Measurements from ENCODE around the gene SH3RF3. TPM values are rescaled to one million over a fixed set of nuclear protein-coding genes. Genes with fewer than 3 reads are reported as not detected.

SH3RF3 gene
- total RNA-seq, 4 donors from 2014 or later: 5.3 to 10.0 (median 8.0) TPM

DNA sequence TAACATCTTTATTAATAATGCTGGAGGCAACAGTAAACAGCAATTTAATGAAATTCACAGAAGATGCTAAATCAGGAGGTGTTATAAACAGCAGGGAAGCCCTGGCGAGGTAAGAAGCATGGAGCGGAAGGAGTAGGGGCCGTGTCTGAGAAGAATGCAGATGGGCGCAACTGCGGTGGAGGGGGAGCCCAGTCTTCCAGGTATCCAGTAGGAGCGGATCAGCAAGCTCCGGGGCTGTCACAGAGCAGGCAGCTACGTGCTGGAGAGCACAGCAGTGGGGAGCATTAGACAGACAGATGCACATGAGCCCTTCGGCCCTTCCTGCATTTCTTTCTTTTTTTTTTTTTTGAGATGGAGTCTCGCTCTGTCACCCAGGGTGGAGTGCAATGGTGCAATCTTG, 82.3 kb downstream of the SH3RF3 start:
- TF ChIP-seq, protein P1, sequence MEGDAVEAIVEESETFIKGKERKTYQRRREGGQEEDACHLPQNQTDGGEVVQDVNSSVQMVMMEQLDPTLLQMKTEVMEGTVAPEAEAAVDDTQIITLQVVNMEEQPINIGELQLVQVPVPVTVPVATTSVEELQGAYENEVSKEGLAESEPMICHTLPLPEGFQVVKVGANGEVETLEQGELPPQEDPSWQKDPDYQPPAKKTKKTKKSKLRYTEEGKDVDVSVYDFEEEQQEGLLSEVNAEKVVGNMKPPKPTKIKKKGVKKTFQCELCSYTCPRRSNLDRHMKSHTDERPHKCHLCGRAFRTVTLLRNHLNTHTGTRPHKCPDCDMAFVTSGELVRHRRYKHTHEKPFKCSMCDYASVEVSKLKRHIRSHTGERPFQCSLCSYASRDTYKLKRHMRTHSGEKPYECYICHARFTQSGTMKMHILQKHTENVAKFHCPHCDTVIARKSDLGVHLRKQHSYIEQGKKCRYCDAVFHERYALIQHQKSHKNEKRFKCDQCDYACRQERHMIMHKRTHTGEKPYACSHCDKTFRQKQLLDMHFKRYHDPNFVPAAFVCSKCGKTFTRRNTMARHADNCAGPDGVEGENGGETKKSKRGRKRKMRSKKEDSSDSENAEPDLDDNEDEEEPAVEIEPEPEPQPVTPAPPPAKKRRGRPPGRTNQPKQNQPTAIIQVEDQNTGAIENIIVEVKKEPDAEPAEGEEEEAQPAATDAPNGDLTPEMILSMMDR (IDR thresholded peaks at IDR 0.05; ENCODE audit: low read depth): no peak

DNA sequence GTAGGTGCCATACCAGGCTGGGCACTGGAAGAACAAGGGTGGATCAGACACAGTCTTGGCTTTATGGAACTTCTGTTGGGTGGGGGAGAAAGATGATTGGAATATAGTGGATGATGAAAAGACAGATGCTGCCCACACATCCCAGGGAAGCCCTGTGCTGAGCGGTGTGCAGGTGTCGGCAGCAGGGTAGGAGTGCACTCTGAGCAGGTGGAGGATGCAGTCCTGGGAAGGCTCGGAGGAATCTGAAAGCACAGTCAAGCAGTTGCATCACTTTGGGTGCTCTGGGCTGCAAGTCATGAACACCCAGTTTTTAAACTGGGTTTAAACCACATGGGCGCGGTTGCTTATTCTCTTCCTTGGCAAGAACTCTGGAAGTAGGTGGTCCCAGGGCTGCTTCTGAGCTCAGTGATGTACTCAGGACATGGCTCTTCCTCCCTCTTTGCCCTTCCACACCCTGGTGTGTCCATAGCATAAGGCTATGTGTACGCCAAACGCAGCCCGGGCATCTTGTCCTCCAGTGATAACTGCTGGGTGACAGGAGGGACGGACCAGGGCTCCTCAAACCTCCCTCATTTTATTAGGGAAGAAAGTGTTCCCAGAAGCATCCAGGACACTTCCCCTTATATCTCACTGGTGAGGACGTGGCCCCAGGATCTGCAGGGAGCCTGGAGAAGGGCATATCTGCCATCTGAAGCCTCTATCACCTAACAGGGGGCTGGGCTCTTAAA, 84.0 kb downstream of the SH3RF3 start:
- TF ChIP-seq, protein P1 (IDR thresholded peaks at IDR 0.05; ENCODE audit: low read depth): no peak

DNA sequence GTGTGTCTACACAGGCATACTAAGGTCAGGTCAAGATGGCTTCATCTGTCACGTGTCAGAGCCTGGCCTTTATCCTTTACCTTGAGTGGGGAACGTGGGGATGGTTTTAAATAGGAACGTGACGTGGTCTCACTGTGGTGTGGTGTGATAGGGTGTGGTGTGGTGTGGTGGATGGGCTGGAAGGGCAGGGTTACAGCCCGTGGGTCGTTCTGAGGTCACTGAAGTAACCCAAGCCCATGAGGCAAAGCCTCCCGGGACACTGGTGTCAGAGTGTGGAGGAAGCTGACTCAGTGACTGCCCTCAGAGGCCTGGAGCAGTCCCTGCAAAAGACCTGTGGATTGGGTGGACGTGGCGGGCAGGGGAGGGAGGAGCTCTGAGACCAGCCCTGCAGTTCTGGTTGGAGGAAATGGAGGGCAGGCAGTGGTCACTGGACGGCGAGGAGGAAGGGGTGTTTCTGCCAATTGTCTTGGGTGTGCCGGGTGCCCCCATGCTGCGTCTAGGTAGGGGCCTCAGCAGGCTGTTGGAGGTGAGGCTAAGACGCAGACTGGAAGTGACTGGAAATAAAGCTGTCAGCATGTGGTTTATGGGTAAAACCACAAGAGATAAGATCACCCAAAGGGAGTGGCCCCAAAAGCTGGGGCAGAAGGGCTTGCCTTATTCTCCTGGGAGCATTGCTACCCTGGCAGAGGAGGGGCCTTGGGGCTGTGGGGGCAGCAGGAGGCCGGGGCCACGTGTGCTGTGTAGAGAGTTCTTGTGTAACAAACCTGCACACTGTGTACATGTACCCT, 84.8 kb downstream of the SH3RF3 start:
- TF ChIP-seq, protein P1 (IDR thresholded peaks at IDR 0.05; ENCODE audit: low read depth): no peak

- TF ChIP-seq, protein P1 (IDR thresholded peaks at IDR 0.05; ENCODE audit: low read depth): no peak
These were observed 85.8 kb downstream of the SH3RF3 start for GRCh38 chr2:109214651-109215371.

DNA sequence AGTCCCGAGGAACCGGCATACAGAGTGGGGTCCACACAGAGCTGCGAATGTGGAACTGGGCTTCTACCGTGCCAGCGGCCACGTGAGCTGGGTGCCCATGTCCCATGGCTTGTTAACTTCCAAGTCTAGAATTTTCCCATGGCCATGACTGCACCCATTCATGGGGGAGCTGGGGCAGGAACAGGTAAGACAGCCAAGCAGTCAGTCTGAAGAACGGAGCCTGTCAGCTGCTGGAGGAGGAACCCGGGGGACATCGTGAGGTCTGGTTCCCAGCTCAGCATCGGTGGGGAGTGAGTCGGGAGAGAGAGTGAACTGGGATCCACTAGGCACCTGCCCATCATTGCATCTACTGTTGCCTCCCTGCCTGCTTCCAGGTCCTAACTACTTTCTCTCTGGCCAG, 86.9 kb downstream of the SH3RF3 start:
- TF ChIP-seq, protein P1 (IDR thresholded peaks at IDR 0.05; ENCODE audit: low read depth): no peak

GRCh38 chr2:109216332-109216731, 87.3 kb downstream of the SH3RF3 start:
- TF ChIP-seq, protein P1 (IDR thresholded peaks at IDR 0.05; ENCODE audit: low read depth): no peak
